HL-60 (cell line): ENCODE data around the gene IGFBP6.

Experiments
- DNase-seq, 2 experiments: peaks; one replicate each; pipeline ENCODE4 v3.0.0-alpha.2; 2010 to 2020; ENCODE audit warnings: low read depth in 1 of 2, low spot score in 1 of 2
- H3K27ac ChIP-seq: fragments of 250-450 bp; sonication (Bioruptor Pico); replicated peaks from 2 replicates; pipeline ENCODE4 v1.5.1; 2020; ENCODE audit warnings: mild to moderate bottlenecking, moderate library complexity
- H3K27me3 ChIP-seq: fragments of 250-450 bp; sonication (Bioruptor Pico); 2 replicates; pipeline ENCODE4 v1.5.1; 2021; ENCODE audit warnings: mild to moderate bottlenecking, moderate library complexity; ENCODE audit not compliant: insufficient read depth, poor library complexity, severe bottlenecking
- H3K4me3 ChIP-seq: replicated peaks from 2 replicates; pipeline ENCODE4 v1.5.1; 2011; ENCODE audit warnings: mild to moderate bottlenecking, control low read depth, low read length; ENCODE audit not compliant: insufficient read depth
- GABPA ChIP-seq: IDR thresholded peaks from 2 replicates; pipeline ENCODE4 v1.6.1; 2012; ENCODE audit warnings: low read depth
- POLR2AphosphoS5 ChIP-seq: IDR thresholded peaks from 2 replicates; pipeline ENCODE4 v1.6.1; 2012; ENCODE audit warnings: low read depth
- SPI1 ChIP-seq: IDR thresholded peaks from 2 replicates; pipeline ENCODE4 v1.6.1; 2012; ENCODE audit warnings: low read depth, mild to moderate bottlenecking, borderline replicate concordance
- TF ChIP-seq, protein P1 (sequence below): IDR thresholded peaks from 2 replicates; pipeline ENCODE4 v1.6.1; 2012; ENCODE audit warnings: low read depth; ENCODE audit not compliant: insufficient replicate concordance
- TF ChIP-seq, protein P2 (sequence below): IDR thresholded peaks from one replicate; pipeline ENCODE4 v1.5.1; 2011; ENCODE audit warnings: low read length, control low read depth, inconsistent platforms; ENCODE audit not compliant: insufficient read depth

Gene IGFBP6

DNA sequence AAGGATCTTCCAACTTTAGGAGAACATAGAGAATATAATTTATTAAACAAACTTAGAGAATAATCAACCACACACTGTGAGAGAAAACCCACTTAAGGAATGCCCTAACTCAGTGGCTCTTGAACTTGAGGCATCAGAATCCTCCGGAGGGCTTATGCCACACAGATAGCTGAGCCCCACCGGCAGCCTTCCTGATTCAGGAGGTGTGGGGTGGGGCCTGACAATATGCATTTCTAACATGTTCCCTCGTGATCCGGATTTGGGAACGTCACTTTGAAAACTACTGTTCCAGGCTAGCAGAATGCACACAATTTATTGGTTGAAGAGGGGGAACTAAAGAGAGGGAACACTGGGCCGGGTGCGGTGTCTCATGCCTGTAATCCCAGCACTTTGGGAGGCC, 3.8 kb downstream of the IGFBP6 start:
- no peak overlapping the region for H3K4me3 ChIP-seq
- no peak overlapping the region for H3K27ac ChIP-seq
- no peak for DNase-seq
- TF ChIP-seq POLR2AphosphoS5 (no peak), SPI1 (no peak), GABPA (no peak)
- TF ChIP-seq, protein P1, sequence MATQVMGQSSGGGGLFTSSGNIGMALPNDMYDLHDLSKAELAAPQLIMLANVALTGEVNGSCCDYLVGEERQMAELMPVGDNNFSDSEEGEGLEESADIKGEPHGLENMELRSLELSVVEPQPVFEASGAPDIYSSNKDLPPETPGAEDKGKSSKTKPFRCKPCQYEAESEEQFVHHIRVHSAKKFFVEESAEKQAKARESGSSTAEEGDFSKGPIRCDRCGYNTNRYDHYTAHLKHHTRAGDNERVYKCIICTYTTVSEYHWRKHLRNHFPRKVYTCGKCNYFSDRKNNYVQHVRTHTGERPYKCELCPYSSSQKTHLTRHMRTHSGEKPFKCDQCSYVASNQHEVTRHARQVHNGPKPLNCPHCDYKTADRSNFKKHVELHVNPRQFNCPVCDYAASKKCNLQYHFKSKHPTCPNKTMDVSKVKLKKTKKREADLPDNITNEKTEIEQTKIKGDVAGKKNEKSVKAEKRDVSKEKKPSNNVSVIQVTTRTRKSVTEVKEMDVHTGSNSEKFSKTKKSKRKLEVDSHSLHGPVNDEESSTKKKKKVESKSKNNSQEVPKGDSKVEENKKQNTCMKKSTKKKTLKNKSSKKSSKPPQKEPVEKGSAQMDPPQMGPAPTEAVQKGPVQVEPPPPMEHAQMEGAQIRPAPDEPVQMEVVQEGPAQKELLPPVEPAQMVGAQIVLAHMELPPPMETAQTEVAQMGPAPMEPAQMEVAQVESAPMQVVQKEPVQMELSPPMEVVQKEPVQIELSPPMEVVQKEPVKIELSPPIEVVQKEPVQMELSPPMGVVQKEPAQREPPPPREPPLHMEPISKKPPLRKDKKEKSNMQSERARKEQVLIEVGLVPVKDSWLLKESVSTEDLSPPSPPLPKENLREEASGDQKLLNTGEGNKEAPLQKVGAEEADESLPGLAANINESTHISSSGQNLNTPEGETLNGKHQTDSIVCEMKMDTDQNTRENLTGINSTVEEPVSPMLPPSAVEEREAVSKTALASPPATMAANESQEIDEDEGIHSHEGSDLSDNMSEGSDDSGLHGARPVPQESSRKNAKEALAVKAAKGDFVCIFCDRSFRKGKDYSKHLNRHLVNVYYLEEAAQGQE = no peak
- TF ChIP-seq, protein P2, sequence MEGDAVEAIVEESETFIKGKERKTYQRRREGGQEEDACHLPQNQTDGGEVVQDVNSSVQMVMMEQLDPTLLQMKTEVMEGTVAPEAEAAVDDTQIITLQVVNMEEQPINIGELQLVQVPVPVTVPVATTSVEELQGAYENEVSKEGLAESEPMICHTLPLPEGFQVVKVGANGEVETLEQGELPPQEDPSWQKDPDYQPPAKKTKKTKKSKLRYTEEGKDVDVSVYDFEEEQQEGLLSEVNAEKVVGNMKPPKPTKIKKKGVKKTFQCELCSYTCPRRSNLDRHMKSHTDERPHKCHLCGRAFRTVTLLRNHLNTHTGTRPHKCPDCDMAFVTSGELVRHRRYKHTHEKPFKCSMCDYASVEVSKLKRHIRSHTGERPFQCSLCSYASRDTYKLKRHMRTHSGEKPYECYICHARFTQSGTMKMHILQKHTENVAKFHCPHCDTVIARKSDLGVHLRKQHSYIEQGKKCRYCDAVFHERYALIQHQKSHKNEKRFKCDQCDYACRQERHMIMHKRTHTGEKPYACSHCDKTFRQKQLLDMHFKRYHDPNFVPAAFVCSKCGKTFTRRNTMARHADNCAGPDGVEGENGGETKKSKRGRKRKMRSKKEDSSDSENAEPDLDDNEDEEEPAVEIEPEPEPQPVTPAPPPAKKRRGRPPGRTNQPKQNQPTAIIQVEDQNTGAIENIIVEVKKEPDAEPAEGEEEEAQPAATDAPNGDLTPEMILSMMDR = no peak
- H3K27me3 ChIP-seq = no peaks in the 10 kb centered on the region

DNA sequence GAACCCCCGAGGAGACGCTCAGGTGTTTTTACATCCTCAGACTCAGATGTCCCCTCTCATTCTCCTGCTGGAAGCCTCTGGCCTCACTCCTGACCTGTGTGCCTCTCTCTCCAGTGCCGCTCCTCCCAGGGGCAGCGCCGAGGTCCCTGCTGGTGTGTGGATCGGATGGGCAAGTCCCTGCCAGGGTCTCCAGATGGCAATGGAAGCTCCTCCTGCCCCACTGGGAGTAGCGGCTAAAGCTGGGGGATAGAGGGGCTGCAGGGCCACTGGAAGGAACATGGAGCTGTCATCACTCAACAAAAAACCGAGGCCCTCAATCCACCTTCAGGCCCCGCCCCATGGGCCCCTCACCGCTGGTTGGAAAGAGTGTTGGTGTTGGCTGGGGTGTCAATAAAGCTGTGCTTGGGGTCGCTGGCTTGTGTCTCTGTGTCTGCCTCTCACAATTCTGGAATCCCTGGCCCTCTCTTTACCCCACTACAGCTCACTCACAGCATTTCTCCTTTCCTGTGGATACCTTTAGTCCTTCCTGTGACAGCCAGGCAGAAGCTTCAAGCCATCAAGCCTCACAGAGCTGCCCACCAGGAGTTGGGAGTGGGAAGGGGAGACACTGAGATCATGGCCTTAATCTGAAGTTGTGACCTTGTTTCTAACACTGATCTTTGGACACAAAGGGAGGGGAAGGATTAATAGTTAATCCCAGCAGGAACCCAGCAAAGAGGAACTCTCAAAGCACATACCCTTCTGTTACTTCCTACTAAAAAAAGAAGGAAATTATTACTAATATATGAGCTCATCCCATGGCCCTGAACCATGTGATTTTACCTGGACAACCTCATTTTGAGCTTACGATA, 4.7 kb downstream of the IGFBP6 start:
- TF ChIP-seq, protein P2 = no peak
- TF ChIP-seq SPI1 = peak; percentile 75; the same call in 1 of the 2 replicates
- DNase-seq = no peak
- no peak overlapping the region for H3K4me3 ChIP-seq
- H3K27me3 ChIP-seq = no peaks in the 10 kb centered on the region
- peak overlapping the region; percentile 49 for H3K27ac ChIP-seq

DNA sequence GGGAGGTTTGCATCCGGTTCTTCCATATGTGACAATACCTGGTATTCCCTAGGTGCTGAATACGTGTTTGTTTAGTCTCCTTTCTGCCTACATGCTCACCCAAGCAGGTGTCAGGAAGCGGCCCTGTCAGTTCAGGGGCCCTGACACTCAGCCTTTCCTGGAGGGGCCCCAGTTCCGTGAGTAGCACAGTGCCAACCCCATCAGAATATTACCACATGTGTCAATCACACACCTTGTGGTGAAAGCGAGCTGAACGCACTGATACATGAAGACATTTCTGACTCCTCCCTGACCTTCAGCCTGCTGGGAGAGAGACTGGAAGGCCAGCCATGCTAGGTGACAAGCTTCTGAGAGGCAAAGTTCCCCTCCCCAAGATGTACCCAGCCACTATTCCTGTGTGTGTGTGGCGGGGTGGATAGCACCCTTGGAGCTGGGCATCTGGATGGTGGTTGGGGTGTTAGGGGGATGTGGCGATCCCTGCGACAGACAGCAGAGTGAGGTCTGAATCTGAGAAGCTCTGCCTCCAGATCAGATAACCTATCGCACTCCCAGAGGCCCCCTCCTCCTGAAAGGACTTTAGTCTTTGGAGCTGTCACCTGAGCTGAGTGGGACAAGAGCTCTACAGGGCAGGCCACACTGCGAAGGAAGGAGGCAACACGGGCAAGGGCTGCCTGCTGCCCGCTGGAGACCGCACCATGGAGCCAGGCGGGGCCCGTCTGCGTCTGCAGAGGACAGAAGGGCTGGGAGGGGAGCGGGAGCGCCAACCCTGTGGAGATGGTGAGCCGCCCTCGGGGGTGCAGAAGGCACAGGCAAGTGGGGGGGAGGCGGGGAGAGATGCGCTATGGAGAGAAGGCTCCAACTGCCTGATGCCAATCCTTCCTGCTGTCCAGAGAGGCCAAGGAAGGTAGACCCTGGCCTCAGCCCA, 5.7 kb downstream of the IGFBP6 start, which contains the start of gene SOAT2:
Gene SOAT2, plus strand, starts transcription at position 604 of the 925 bp plus-strand sequence. Its CDS starts 92 bp downstream, at position 696.
- TF ChIP-seq, protein P2 = no peak
- TF ChIP-seq POLR2AphosphoS5 = no peak; the same call in 1 of the 2 replicates
- TF ChIP-seq, protein P1 = no peak
- no peak for TF ChIP-seq SPI1
- TF ChIP-seq GABPA = no peak
- Histone ChIP-seq H3K27ac (peak within 1 kb of the TSS; percentile 49), H3K4me3 (no peak within 1 kb of the TSS), H3K27me3 (no peaks in the 10 kb centered on the region)
- peak in 1 of 2 experiments; percentile 40 for DNase-seq
